GM19025 (cell line): ENCODE measurements around the gene ATOH8.

Experiments
- ATAC-seq: cut with Tn5 transposase; IDR thresholded peaks from one replicate; pipeline ENCODE4 v1.9.1; 2021; ENCODE audit warnings: mild to moderate bottlenecking, low read depth, moderate library complexity; ENCODE audit not compliant: unreplicated experiment

Gene ATOH8

DNA sequence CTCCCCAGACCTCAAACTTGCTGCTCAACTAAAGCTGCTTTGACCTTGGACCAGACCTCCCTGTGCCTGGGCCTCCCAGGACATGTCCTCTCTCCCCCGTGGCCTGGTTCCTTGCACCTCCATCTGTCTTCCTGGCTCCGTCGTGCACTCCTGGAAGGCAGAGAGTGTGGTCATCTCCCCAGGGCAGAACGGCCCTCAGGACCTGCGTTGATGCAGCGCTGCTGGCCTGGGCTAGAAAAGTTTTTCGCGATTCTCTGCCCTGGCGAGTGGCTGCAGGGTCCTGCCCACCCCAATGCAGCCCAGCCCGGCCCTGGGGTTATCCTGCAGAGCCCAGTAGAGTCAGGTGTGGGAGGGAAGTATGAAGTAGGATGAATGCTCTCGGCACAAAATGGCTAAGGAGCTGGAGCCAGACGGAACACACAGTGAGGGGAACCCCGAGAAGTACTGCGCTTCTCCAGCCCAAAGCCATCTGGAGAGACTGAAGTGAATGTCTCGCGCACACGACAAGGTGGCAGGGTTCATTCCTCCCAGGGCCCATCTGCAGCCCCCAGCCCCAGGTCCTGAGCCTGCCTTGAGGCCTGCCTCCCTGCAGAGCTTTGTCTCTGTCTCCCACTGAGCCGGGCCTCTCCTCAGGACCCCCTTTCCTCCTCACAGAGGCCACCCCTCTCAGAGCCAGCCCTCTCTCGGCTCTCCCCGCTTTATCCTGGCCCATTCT, 41.7 kb downstream of the ATOH8 start:
- no peak for ATAC-seq

GRCh38 chr2:85796046-85796340, 42.2 kb downstream of the ATOH8 start:
- no peak for ATAC-seq

DNA sequence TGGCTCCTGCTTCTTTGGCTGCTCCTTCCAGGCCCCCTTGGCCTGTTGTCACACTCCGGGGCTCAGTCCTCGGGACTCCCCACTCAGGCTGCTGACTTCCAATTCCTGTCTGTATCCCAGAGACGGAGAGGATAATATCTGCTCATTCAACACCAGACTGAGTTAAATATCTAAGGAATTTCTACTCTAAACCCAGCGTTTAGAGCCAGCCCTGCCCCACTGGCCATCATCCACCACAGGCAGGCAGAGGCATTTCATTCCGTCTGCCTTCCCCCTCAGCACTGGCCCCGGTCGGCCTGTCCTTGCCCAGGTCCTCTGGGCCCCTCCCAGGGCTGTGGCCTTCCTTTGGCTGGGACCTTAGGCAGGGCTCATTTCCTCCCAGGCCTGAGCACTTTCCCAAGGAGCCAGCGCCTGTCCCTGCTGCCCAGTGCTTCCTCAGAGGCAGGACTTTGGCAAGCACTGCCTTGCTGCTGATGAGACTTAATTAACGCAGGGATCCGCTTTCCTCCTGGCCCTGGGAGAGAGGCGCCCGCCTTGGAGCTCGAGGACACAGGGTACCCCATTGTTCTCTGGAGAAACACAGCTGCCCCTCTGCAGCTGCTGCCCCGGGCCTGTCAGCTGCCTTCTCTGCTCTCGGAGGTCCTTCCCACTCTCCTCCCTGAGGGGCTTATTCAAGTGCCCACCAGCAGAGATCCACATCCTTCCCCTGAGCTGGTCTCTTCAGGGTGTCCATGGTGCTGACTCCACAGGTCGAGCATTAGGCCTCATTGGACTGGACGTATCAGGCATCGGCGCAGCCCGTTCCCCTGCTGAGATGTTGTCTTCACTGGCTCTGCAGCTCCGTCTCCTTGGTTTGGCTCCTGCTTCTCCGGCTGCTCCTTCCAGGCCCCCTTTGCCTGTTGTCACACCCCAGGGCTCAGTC, 42.8 kb downstream of the ATOH8 start:
- no peak for ATAC-seq

GRCh38 chr2:85797263-85797660, 43.5 kb downstream of the ATOH8 start:
- ATAC-seq, result no peak

GRCh38 chr2:85797921-85798320, 44.1 kb downstream of the ATOH8 start:
- no peak for ATAC-seq

DNA sequence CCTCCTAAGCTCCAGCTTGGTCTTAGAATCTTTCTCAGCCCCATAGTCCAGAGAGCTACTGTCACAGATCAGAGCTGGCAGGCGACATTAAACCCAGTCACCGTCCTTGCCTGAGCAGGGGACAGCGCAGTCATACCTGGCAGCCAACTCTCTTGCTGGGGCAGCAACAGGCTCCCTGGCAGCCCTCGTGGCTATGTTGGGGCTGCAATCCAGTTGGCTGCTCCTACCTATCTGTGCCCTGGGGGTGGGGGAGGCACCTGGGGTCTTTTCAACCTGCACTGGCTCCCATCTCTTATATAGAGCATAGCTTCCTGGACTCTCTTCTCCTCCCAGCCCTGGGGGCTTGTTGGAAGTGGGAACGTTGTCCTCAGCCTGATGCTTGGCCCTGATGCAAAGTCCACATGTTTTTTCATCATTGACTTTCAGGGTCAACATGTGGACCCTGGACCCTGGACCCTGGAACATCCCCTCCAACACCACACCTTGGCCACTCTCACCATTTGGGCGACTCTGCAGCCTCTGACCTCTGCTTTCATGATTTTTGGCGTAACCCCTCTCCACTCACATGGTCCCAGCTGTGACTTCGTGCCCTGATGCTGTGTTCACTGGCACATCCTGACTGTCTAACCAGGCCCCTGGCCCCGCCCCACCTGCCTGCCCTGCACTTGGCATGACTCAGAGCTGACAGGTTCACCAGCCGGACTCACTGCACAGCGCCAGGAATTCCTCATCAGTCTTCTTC, 45.6 kb downstream of the ATOH8 start:
- ATAC-seq, result no peak

DNA sequence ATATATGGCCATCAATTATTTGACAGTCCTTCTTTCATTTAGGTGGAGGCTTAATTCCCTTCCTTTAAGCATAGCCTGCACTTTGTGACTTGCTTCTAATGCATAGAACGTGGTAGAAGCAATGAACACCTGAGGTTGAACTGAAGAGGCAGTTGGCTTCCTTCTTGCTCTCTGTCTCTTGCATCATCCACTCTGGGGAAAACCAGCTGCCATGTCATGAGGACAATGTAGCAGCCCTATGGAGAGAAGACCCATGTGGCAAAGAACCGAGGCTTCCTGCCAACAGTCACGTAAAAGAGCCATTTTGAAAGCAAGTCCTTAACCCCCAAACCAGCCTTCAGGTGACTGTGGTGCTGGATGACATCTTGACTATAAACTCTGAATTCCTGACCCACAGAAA, 46.8 kb downstream of the ATOH8 start:
- ATAC-seq, result no peak

- ATAC-seq, result no peak
Observed at GRCh38 chr2:85801871-85802270, 48.1 kb downstream of the ATOH8 start.

DNA sequence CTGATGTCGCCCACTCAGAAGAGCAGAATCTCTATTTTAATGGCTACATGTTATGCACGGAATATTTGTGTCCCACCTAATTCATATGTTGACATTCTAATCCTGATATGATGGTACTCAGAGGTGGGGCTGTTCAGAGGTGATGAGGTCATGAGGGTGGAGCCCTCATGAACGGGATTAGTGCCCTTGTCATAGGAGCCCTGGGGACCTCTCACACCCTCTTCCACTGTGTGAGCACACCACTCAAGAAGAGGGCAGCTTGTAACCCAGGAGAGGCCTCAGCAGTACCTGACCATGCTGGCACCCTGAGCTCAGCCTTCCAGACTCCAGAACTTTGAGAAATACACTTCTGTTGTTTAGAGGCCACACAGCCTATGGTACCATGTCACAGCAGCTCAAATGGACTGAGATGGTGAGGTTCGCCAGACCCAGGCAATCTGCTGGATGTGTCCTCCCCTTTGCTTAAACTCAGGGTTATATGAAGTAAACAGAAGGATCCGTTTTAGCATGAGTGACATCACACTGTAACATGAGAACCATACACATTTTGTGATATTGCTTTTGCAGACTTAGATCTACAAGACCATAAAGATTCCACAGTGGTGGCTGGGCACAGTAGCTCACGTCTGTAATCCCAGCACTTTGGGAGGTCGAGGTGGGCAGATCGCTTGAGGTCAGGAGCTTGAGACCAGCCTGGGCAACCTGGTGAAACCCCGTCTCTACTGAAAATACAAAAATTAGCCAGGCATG, 48.7 kb downstream of the ATOH8 start:
- ATAC-seq, result no peak

- ATAC-seq, result no peak
Observed at GRCh38 chr2:85803704-85804425, 50.1 kb downstream of the ATOH8 start.

DNA sequence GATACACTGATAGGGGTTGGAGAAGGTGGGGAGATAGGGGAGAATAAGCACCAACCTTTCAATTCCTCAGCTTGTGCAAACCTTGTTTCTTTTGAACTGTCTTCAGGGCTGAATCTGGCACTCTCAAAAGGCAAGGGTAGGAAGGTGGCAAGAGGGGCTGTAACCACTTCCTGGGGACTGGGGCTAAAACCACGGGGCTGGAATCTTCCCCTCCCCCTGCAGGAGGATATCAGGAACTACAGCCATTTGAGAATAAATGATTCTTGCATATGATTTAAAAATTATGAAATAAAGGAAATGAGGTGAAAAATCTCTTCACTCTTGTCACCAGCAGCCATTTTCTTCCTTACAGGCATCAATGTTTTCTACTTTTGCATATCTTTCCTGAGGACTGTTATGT, 50.8 kb downstream of the ATOH8 start:
- ATAC-seq, result no peak

- peak; percentile 46 for ATAC-seq
Observed at GRCh38 chr2:85806358-85807118, 52.7 kb downstream of the ATOH8 start.

DNA sequence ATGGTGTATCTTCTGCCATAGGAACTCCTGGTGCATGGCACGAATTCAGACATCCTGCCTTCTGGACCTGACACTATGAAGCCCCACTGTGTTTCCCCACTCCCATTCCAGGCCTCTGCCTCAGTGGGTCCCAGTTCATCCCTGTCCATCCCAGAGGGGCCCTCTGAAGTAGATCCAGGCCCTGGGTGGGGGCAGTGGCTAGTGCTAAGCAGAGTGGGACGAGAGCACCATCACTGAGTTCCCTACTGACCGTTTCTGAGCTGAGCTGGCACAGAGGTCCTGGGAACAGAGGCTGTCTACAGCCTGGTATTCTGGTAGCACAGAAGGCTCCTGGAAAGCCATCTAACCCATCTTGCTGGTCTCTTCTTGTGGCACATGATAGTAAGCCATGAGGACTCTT, 54.0 kb downstream of the ATOH8 start:
- ATAC-seq, result no peak

- no peak for ATAC-seq
Observed at GRCh38 chr2:85810371-85811179, 56.8 kb downstream of the ATOH8 start.

- ATAC-seq, result no peak
Observed at GRCh38 chr2:85811180-85812093, 57.6 kb downstream of the ATOH8 start.

DNA sequence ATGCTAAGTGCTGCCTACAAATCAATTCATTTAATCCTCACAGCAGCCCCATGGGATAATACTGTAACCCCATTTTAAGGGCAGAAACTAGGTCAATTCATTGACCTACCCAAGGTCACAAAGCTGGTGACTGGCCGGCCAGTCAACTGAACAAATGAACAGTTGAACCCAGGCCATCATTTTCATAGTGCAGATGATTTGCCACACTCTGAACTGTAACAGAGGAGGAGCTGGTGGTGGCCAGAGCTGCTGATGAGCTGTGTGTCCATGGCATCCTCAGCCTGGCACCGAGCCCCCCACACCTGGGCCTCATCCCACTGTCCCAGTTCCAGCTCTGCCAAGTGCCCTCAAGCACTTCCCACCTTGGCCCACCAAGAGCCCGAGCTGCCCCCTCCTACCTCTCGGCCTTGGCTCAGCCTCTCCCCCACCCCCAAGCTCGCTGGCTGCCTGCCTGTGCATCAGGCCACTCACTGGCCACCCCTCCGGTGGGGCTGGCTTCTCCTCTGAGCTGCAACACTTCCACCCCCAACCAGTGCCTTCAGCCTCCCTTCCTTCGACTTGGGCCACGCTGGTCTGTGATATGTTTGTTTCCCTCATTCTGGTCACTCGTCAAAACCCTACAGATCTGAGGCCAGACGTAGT, 58.4 kb downstream of the ATOH8 start:
- ATAC-seq, result no peak
